GM12878 (cell line): Measurements from ENCODE around the gene IL17F. TPM values are rescaled to one million over a fixed set of nuclear protein-coding genes. Genes with fewer than 3 reads are reported as not detected.

Source experiments
- ATAC-seq: fragments of 200-7000 bp; cut with Tn5 transposase; 3 replicates; pipeline ENCODE4 v1.9.1; 2020; ENCODE audit warnings: mild to moderate bottlenecking, moderate library complexity
- BruUV-seq: library from RNA; stranded (reverse); fragments of 400-500 nt; replicated peaks from 2 replicates; lab custom pipeline; 2021; lab: Mats Ljungman, UMichigan
- CTCF ChIA-PET: fragments of 300-600 bp; sonication (Branson Sonifier 250); formaldehyde crosslinking; extraction: SDS; loops from one replicate; lab custom pipeline; 2021; ENCODE audit warnings: inconsistent platforms; lab: Yijun Ruan, JAX
- POLR2A ChIA-PET: fragments of 350-600 bp; formaldehyde crosslinking; extraction: SDS; loops from one replicate; lab custom pipeline; 2021; ENCODE audit warnings: inconsistent platforms; lab: Charles Lee
- RAD21 ChIA-PET: fragments of 300-600 bp; sonication (Branson Sonifier 250); formaldehyde crosslinking; loops from one replicate; lab custom pipeline; 2023; ENCODE audit warnings: antibody characterized with exemption; ENCODE audit not compliant: unreplicated experiment; lab: Charles Lee
- SMC1A ChIA-PET: fragments of 300-600 bp; sonication (Branson Sonifier 250); formaldehyde crosslinking; loops from one replicate; lab custom pipeline; 2023; ENCODE audit not compliant: unreplicated experiment, uncharacterized antibody; lab: Charles Lee
- DNase-seq: peaks from one replicate; pipeline ENCODE4 v3.0.0-alpha.2; 2011; ENCODE audit warnings: low read depth, low spot score
- FAIRE-seq: peaks from 3 replicates; lab custom pipeline; 2011; peaks lifted over from hg19 to GRCh38; lab: Jason Lieb, UNC
- H2AFZ ChIP-seq: 2 replicates; pipeline ENCODE4 v1.6.0; 2011; ENCODE audit warnings: low read depth, low read length, control low read depth; ENCODE audit not compliant: control insufficient read depth
- H3K27ac ChIP-seq: 2 replicates; pipeline ENCODE4 v1.5.1; 2011; ENCODE audit warnings: control low read depth; ENCODE audit not compliant: control insufficient read depth, insufficient read depth
- H3K27me3 ChIP-seq, 2 experiments: replicated peaks in 1 of 2; 2 replicates each; pipeline versions ENCODE4 v1.6.0 to v1.6.1; 2011; ENCODE audit warnings: low read length in 1 of 2; ENCODE audit not compliant: control insufficient read depth in 2 of 2, insufficient read depth in 2 of 2
- H3K36me3 ChIP-seq, 2 experiments: 2 replicates each; pipeline ENCODE4 v1.5.1; 2011; ENCODE audit warnings: low read length in 1 of 2; ENCODE audit not compliant: control insufficient read depth in 2 of 2, insufficient read depth in 2 of 2
- H3K4me1 ChIP-seq: 2 replicates; pipeline ENCODE4 v1.6.1; 2011; ENCODE audit warnings: mild to moderate bottlenecking, low read length, moderate library complexity, mixed read lengths; ENCODE audit not compliant: control insufficient read depth, insufficient read depth
- H3K4me2 ChIP-seq: 2 replicates; pipeline ENCODE4 v1.6.0; 2011; ENCODE audit warnings: control low read depth; ENCODE audit not compliant: control insufficient read depth, insufficient read depth
- H3K4me3 ChIP-seq: fragments of 200-600 bp; sonication (generic); 2 replicates; pipeline ENCODE4 v1.5.1; 2016
- H3K79me2 ChIP-seq: 2 replicates; pipeline ENCODE4 v1.6.0; 2011; ENCODE audit warnings: low read length; ENCODE audit not compliant: control insufficient read depth, insufficient read depth
- H3K9ac ChIP-seq: 2 replicates; pipeline ENCODE4 v1.8.0; 2011; ENCODE audit warnings: low read length, control low read depth, mixed read lengths; ENCODE audit not compliant: control insufficient read depth, insufficient read depth
- H3K9me3 ChIP-seq: replicated peaks from 3 replicates; pipeline ENCODE4 v1.5.1; 2011; ENCODE audit warnings: mild to moderate bottlenecking, low read length; ENCODE audit not compliant: control insufficient read depth, insufficient read depth
- H4K20me1 ChIP-seq: 2 replicates; pipeline ENCODE4 v1.6.0; 2011; ENCODE audit not compliant: control insufficient read depth, insufficient read depth
- EGR1 ChIP-seq, 2 experiments: IDR thresholded peaks; 1 replicate in 1 of 2; 2 replicates in 1 of 2; pipeline ENCODE4 v1.6.1; 2011 to 2012; ENCODE audit warnings: low read depth in 2 of 2, low read length in 2 of 2, borderline replicate concordance in 1 of 2, mild to moderate bottlenecking in 1 of 2, moderate library complexity in 1 of 2
- EP300 ChIP-seq, 2 experiments: fragments of 150-350 bp in 1 of 2; IDR thresholded peaks; 2 replicates each; pipeline ENCODE4 v1.6.1; 2011 to 2012; ENCODE audit warnings: low read depth in 2 of 2, low read length in 2 of 2, borderline replicate concordance in 1 of 2, improper control_type of control experiment in 1 of 2, inconsistent platforms in 1 of 2; ENCODE audit not compliant: control insufficient read depth in 1 of 2
- PAX5 ChIP-seq: IDR thresholded peaks from 2 replicates; pipeline ENCODE4 v1.6.1; 2011; ENCODE audit warnings: low read depth, low read length, borderline replicate concordance
- PML ChIP-seq: IDR thresholded peaks from 2 replicates; pipeline ENCODE4 v1.6.1; 2012; ENCODE audit warnings: low read length, inconsistent platforms
- POLR2A ChIP-seq: IDR thresholded peaks from 2 replicates; pipeline ENCODE4 v1.6.1; 2011; ENCODE audit warnings: low read depth, mild to moderate bottlenecking, low read length
- RBBP5 ChIP-seq: fragments of 200-600 bp; sonication (generic); conservative IDR thresholded peaks from 2 replicates; pipeline ENCODE4 v1.6.1; 2016
- TAF1 ChIP-seq: IDR thresholded peaks from 2 replicates; pipeline ENCODE4 v1.6.1; 2011; ENCODE audit warnings: mild to moderate bottlenecking, low read depth, low read length, borderline replicate concordance
- ZBED1 ChIP-seq: IDR thresholded peaks from 2 replicates; pipeline ENCODE4 v1.6.1; 2016; ENCODE audit warnings: borderline replicate concordance
- ZBTB11 ChIP-seq: fragments of 450-650 bp; formaldehyde crosslinking; IDR thresholded peaks from 2 replicates; pipeline ENCODE4 v1.5.0; 2022; ENCODE audit warnings: mild to moderate bottlenecking, missing genetic modification characterization
- WGBS: methylation state at CpG from one replicate; pipeline ENCODE4 v1.1.6; 2016; ENCODE audit warnings: low lambda C conversion rate; ENCODE audit not compliant: insufficient replicate concordance, insufficient coverage; ENCODE audit errors: missing lambda C conversion rate; 5-methylcytosine and 5-hydroxymethylcytosine counted together
- in situ Hi-C: fragments of 300-500 bp; cut with MboI; formaldehyde crosslinking; loops from 9 replicates; pipeline ENCODE4 v1.14.3; 2018; ENCODE audit warnings: mixed read lengths
- intact Hi-C: fragments of 100-400 bp; cut with micrococcal nuclease; formaldehyde crosslinking; loops from one replicate; pipeline ENCODE4 v1.14.2; 2022; ENCODE audit not compliant: unreplicated experiment
- polyA plus RNA-seq, 11 experiments: library from polyadenylated mRNA; depleted of rRNA in 4 of 11; unstranded in 6 of 11; stranded (reverse) in 5 of 11; fragments of >200 nt; fragmentation: Nextera tagmentation in 4 of 11; fragmentation: Illumina TruSeq in 1 of 11; extraction: Ambion mirVana in 4 of 11; extraction: Trizol in 1 of 11; gene quantifications; 1 replicate in 1 of 11; 2 replicates in 10 of 11; pipeline versions ENCODE4 v1.2.1 to v1.2.3, GENCODE V29; 2011 to 2016; ENCODE audit warnings: inconsistent platforms in 2 of 11, missing spikeins in 2 of 11, low read depth in 1 of 11
- total RNA-seq, 4 experiments: library from RNA; depleted of rRNA in 3 of 4; stranded (reverse); fragments of >200 nt in 3 of 4; fragmentation: Illumina TruSeq in 1 of 4; extraction: Trizol in 1 of 4; gene quantifications; 2 replicates each; pipeline versions ENCODE4 v1.2.1 to v1.2.3, GENCODE V29; 2013 to 2021

IL17F gene
- total and polyA plus RNA-seq, 10 of the 15 experiments (the other 5 are each of a cell fraction or from before 2014, with no cell fraction given): 0.20 TPM; not detected in 9

- no peak for TF ChIP-seq ZBTB11 (CRISPR knock-in tag)
- TF ChIP-seq TAF1: no peak
- TF ChIP-seq RBBP5: no peak
Observed at GRCh38 chr6:52261229-52261628, 16.9 kb upstream of the IL17F start (continued).

GRCh38 chr6:52260634-52261033, 16.3 kb upstream of the IL17F start:
- H3K79me2 ChIP-seq: no peaks in the 10 kb centered on the region
- DNase-seq (no peak), ATAC-seq (no peak), FAIRE-seq (no peak)
- SMC1A ChIA-PET: interaction anchor here (0.7 to 6.9 kb wide), 6 partner anchors 18 to 98 kb away, joined by 3 to 91 read pairs (median 3); partner anchors contain the start of genes IL17A and MCM3
- no peaks in the 10 kb centered on the region for H3K27me3 ChIP-seq
- no peak overlapping the region for H3K9ac ChIP-seq
- no peak overlapping the region for H2AFZ ChIP-seq
- no peaks in the 10 kb centered on the region for H4K20me1 ChIP-seq
- H3K9me3 ChIP-seq: no peaks in the 10 kb centered on the region; the same call in 2 of the 3 replicates
- in situ Hi-C loops (loop anchor here (5.0 kb wide), 1 partner anchor 98 kb away; no protein-coding TSS in a partner anchor), intact Hi-C loops (no loop called here)
- H3K36me3 ChIP-seq: peaks cover 6 to 35% of the 10 kb centered on the region in 2 experiments
- POLR2A ChIA-PET: interaction anchor here (0.6 kb wide), 2 partner anchors 11 to 75 kb away, joined by 3 to 5 read pairs; no protein-coding TSS in a partner anchor
- H3K4me1 ChIP-seq: no peaks in the 10 kb centered on the region
- no peak overlapping the region for H3K27ac ChIP-seq
- TF ChIP-seq PAX5: no peak
- peak; percentile 37; the same call in 1 of the 2 replicates for TF ChIP-seq POLR2A
- TF ChIP-seq EP300 (IDR thresholded peaks at IDR 0.05; ENCODE audit: borderline replicate concordance in 1 of 2, control insufficient read depth in 1 of 2, low read depth in 2 of 2, low read length in 2 of 2): no peak
- TF ChIP-seq EGR1 (IDR thresholded peaks at IDR 0.05; ENCODE audit: borderline replicate concordance in 1 of 2, low read depth in 2 of 2, low read length in 2 of 2): no peak
- peak; percentile 21; the same call in 1 of the 2 replicates for TF ChIP-seq ZBED1
- TF ChIP-seq PML: peak; percentile 64; the same call in 1 of the 2 replicates
- no peak overlapping the region for H3K4me2 ChIP-seq
- H3K4me3 ChIP-seq: no peak overlapping the region
- BruUV-seq: no TSS peak
- RAD21 ChIA-PET: interaction anchor here (0.9 to 5.6 kb wide), 2 partner anchors 10 to 97 kb away, joined by 5 to 51 read pairs; no protein-coding TSS in a partner anchor
- 96% methylated on average over 3 of the region's 3 CpGs for WGBS
- CTCF ChIA-PET: interaction anchor here (0.5 to 8.1 kb wide), 11 partner anchors 9 to 197 kb away, joined by 3 to 129 read pairs (median 6); partner anchors contain the start of gene MCM3
